Fibroblast of lung (primary cell): ENCODE measurements around the gene CAMTA1. TPM values are rescaled to one million over a fixed set of nuclear protein-coding genes. Genes with fewer than 3 reads are reported as not detected.

Experiments used
- DNase-seq, 2 donors: peaks; one replicate each; pipeline versions ENCODE4 v3.0.0 to v3.0.0-alpha.2; 2010; ENCODE audit warnings: low read depth in 2 of 2
- H2AFZ ChIP-seq: 2 replicates; pipeline ENCODE4 v1.5.1; 2012; ENCODE audit warnings: low read length, control low read depth, inconsistent platforms
- H3K27ac ChIP-seq: 2 replicates; pipeline ENCODE4 v1.5.1; 2011; ENCODE audit warnings: low read length, control low read depth; ENCODE audit not compliant: insufficient read depth
- H3K27me3 ChIP-seq: 2 replicates; pipeline ENCODE4 v1.5.1; 2011; ENCODE audit warnings: mild to moderate bottlenecking, low read length; ENCODE audit not compliant: control insufficient read depth, insufficient read depth
- H3K36me3 ChIP-seq: 2 replicates; pipeline ENCODE4 v1.5.1; 2011; ENCODE audit warnings: low read length; ENCODE audit not compliant: control insufficient read depth, insufficient read depth
- H3K4me1 ChIP-seq: 2 replicates; pipeline ENCODE4 v1.5.1; 2011; ENCODE audit warnings: low read length; ENCODE audit not compliant: control insufficient read depth, insufficient read depth; ENCODE audit errors: extremely low read depth
- H3K4me2 ChIP-seq: 2 replicates; pipeline ENCODE4 v1.5.1; 2011; ENCODE audit warnings: low read length, control low read depth; ENCODE audit not compliant: insufficient read depth; ENCODE audit errors: extremely low read depth
- H3K4me3 ChIP-seq, 4 experiments: fragments of 200-600 bp in 1 of 4; sonication (generic) in 1 of 4; replicated peaks in 1 of 4; 2 replicates each; pipeline ENCODE4 v1.5.1; 2011 to 2016; ENCODE audit warnings: low read length in 4 of 4, low read depth in 3 of 4, mild to moderate bottlenecking in 3 of 4, control low read depth in 2 of 4, inconsistent platforms in 1 of 4, mixed read lengths in 1 of 4; ENCODE audit not compliant: insufficient read depth in 1 of 4; ENCODE audit errors: control extremely low read depth in 1 of 4
- H3K79me2 ChIP-seq: 2 replicates; pipeline ENCODE4 v1.5.1; 2012; ENCODE audit warnings: mild to moderate bottlenecking, low read length, inconsistent platforms; ENCODE audit not compliant: control insufficient read depth, insufficient read depth
- H3K9ac ChIP-seq: 2 replicates; pipeline ENCODE4 v1.5.1; 2011; ENCODE audit warnings: mild to moderate bottlenecking, low read length, control low read depth; ENCODE audit not compliant: insufficient read depth
- H3K9me3 ChIP-seq: 2 replicates; pipeline ENCODE4 v1.5.1; 2012; ENCODE audit warnings: low read depth, low read length; ENCODE audit not compliant: control insufficient read depth, insufficient read depth
- H4K20me1 ChIP-seq: 2 replicates; pipeline ENCODE4 v1.5.1; 2011; ENCODE audit warnings: low read length; ENCODE audit not compliant: control insufficient read depth, insufficient read depth; ENCODE audit errors: extremely low read depth
- CTCF ChIP-seq, 2 donors: IDR thresholded peaks in 1 of 2; conservative IDR thresholded peaks in 1 of 2; 1 replicate in 1 of 2; 2 replicates in 1 of 2; pipeline ENCODE4 v1.5.1; 2011 to 2012; ENCODE audit warnings: low read length in 2 of 2, control low read depth in 1 of 2, inconsistent platforms in 1 of 2, low read depth in 1 of 2, mild to moderate bottlenecking in 1 of 2
- EZH2 ChIP-seq: IDR thresholded peaks from 2 replicates; pipeline ENCODE4 v1.5.1; 2012; ENCODE audit warnings: low read length, control low read depth, mild to moderate bottlenecking; ENCODE audit errors: missing control alignments
- polyA plus RNA-seq, 2 donors: library from polyadenylated mRNA; depleted of rRNA in 1 of 2; stranded (reverse) in 1 of 2; unstranded in 1 of 2; fragments of >200 nt; gene quantifications; 2 replicates each; pipeline ENCODE4 v1.2.1, GENCODE V29; 2011 to 2012; ENCODE audit warnings: missing spikeins in 1 of 2
- total RNA-seq: library from RNA; depleted of rRNA; stranded (reverse); fragments of >200 nt; gene quantifications from 2 replicates; pipeline ENCODE4 v1.2.1, GENCODE V29; 2014

Gene CAMTA1
- total and polyA plus RNA-seq, 2 donors (not counting 1 experiment from before 2014, with no cell fraction given), result 47.6 to 86.0 TPM

- H2AFZ ChIP-seq, result no peak overlapping the region
These were observed 507.6 kb downstream of the CAMTA1 start for GRCh38 chr1:7292714-7293419.

GRCh38 chr1:7293702-7294629 lies 508.7 kb downstream of the CAMTA1 start:
- no peaks in the 10 kb centered on the region for H4K20me1 ChIP-seq
- DNase-seq, result no peak
- no peaks in the 10 kb centered on the region for H3K9me3 ChIP-seq
- TF ChIP-seq EZH2 (no peak), CTCF (conservative IDR thresholded peaks at IDR 0.05 in 1 of 2, IDR thresholded peaks at IDR 0.05 in 1 of 2; ENCODE audit: low read depth in 1 of 2, low read length in 2 of 2) (no peak)
- no peaks in the 10 kb centered on the region for H3K27me3 ChIP-seq
- peaks cover 24% of the 10 kb centered on the region for H3K4me1 ChIP-seq
- no peak overlapping the region for H3K9ac ChIP-seq
- H3K36me3 ChIP-seq, result no peaks in the 10 kb centered on the region
- H3K27ac ChIP-seq, result no peak overlapping the region
- H3K79me2 ChIP-seq, result no peaks in the 10 kb centered on the region
- no peak overlapping the region for H3K4me2 ChIP-seq
- H2AFZ ChIP-seq, result no peak overlapping the region
- H3K4me3 ChIP-seq, result no peak overlapping the region

More at GRCh38 chr1:7292714-7293419, 507.6 kb downstream of the CAMTA1 start:
- Histone ChIP-seq H3K27me3 (no peaks in the 10 kb centered on the region), H3K36me3 (no peaks in the 10 kb centered on the region), H3K79me2 (no peaks in the 10 kb centered on the region), H4K20me1 (no peaks in the 10 kb centered on the region), H3K4me2 (no peak overlapping the region), H3K4me3 (no peak overlapping the region), H3K9ac (no peak overlapping the region), H3K4me1 (peaks cover 15% of the 10 kb centered on the region), H3K27ac (no peak overlapping the region), H3K9me3 (no peaks in the 10 kb centered on the region)
- no peak for DNase-seq
- TF ChIP-seq CTCF (conservative IDR thresholded peaks at IDR 0.05 in 1 of 2, IDR thresholded peaks at IDR 0.05 in 1 of 2; ENCODE audit: low read depth in 1 of 2, low read length in 2 of 2) (no peak), EZH2 (no peak)

- Histone ChIP-seq H3K27me3 (no peaks in the 10 kb centered on the region), H3K4me2 (no peak overlapping the region), H3K9me3 (no peaks in the 10 kb centered on the region), H3K9ac (no peak overlapping the region), H3K4me1 (peaks cover 27% of the 10 kb centered on the region), H3K27ac (no peak overlapping the region), H3K79me2 (no peaks in the 10 kb centered on the region), H3K4me3 (no peak overlapping the region), H4K20me1 (no peaks in the 10 kb centered on the region), H3K36me3 (no peaks in the 10 kb centered on the region), H2AFZ (no peak overlapping the region)
- TF ChIP-seq EZH2, result no peak
- no peak for TF ChIP-seq CTCF (conservative IDR thresholded peaks at IDR 0.05 in 1 of 2, IDR thresholded peaks at IDR 0.05 in 1 of 2; ENCODE audit: low read depth in 1 of 2, low read length in 2 of 2)
- DNase-seq, result no peak
These were observed 509.4 kb downstream of the CAMTA1 start for GRCh38 chr1:7294636-7295035.
